HG03064 (cell line): ENCODE measurements around the gene PWWP2A.
"Not testable (repeated sequence)": the region's sequence is repeated elsewhere in the genome, so short reads cannot be mapped to it uniquely, and the experiment has no call there.

Experiments used
- ATAC-seq: cut with Tn5 transposase; IDR thresholded peaks from one replicate; pipeline ENCODE4 v1.9.1; 2021; ENCODE audit warnings: low read depth; ENCODE audit not compliant: unreplicated experiment

Gene PWWP2A, protein sequence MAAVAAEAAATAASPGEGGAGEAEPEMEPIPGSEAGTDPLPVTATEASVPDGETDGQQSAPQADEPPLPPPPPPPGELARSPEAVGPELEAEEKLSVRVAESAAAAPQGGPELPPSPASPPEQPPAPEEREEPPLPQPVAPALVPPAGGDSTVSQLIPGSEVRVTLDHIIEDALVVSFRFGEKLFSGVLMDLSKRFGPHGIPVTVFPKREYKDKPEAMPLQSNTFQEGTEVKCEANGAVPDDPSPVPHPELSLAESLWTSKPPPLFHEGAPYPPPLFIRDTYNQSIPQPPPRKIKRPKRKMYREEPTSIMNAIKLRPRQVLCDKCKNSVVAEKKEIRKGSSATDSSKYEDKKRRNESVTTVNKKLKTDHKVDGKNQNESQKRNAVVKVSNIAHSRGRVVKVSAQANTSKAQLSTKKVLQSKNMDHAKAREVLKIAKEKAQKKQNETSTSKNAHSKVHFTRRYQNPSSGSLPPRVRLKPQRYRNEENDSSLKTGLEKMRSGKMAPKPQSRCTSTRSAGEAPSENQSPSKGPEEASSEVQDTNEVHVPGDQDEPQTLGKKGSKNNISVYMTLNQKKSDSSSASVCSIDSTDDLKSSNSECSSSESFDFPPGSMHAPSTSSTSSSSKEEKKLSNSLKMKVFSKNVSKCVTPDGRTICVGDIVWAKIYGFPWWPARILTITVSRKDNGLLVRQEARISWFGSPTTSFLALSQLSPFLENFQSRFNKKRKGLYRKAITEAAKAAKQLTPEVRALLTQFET

DNA sequence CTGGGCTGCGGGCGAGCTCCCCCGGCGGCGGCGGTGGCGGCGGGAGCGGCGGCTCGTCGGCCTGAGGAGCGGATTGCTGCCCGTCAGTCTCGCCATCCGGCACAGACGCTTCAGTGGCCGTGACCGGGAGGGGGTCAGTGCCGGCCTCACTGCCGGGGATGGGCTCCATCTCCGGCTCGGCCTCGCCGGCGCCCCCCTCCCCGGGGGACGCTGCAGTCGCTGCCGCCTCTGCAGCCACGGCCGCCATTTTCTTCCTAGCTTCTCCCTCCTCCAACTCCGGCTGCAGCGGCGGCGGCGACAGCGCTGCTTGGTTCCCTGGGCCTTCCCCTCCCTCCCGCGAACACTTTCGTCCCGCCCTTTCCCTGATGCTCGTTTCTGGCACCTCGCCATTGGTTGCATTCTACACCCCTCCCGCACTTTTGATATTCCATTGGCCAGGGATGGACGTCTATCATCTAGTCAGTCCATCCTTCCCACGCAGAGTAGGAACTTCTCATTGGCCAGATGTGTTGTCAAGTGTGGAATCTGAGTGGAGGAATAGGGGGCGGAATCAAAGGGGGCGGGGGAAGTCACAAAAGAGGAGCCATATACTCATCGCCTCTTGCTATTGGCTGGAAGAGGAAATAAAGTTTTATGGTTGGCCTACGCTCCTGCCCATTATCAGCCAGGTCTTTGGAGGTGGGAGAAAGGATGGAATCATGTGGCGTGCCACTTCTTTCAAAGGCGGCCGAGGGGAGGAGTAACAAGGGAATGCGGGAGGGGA is at the start of gene PWWP2A:
Gene PWWP2A (minus strand): TSS at position 309 of the 763 bp plus-strand sequence. CDS start 62 bp downstream, at position 247.
- ATAC-seq = peak; percentile 93

- no peak for ATAC-seq
These were observed 48.4 kb upstream of the PWWP2A start for GRCh38 chr5:160167624-160168165.

DNA sequence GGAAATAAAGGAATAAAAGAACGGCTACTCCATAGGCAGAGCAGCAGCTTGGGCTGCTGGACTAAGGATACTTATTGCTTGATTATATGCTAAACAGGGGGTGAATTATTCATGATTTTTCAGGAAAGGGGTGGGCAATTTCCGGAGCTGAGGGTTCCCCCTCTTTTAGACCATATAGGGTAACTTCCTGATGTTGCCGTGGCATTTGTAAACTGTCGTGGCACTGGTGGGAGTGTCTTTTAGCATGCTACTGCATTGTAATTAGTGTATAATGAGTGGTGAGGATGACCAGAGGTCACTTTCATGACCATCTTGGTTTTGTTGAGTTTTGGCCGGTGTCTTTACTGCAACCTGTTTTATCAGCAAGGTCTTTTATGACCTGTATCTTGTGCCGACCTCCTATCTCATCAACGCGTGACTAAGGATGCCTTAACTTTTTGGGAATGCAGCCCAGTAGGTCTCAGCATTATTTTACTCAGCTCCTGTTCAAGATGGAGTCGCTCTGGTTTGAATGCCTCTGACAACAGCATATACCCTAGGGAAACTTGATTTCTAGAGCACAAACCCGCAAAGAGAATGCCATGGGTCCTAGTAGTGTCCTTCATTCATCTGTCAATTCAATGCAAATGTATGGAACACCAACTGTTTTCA is 47.8 kb upstream of the PWWP2A start:
- ATAC-seq = no peak

DNA sequence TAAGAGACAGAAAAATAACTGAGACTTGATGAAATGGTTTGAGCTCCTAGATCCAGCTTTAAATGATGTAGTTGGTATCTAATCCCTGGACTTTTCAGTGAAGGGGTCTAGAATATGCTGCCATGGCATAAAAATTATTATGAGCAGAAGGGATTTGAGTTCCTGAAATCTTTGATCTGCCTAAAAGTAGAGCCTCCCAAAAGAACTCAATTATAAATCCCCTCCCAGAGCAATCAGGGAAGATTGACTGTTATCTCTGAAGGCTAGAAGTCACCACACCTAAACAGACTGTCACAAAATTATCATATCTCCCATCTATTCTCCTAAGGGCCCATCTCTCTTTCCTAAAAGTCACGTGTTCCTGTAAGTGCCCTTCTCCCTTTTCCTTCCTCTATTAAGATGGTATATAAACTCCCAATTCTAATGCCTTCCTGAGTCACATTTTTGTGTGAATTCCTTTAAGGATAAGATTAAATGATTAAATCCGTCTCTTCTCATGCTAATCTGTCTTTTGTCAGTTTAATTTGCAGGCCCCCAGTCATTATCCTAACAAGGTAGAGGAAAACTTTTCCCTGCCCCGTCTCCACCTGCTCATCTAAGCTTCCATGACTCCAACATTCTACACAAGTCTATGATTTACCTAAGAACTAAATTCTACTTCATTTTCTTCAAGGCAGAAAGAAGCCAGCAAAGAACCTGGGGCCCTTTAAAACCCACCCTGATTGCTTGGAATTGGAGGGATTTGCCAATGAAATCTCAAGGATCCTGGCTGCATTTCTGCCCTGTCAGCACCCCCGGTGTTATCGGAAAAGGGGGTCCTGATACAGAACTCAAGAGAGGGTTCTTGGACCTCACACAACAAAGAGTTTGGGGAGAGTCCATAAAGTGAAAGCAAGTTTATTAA is 47.1 kb upstream of the PWWP2A start:
- no peak for ATAC-seq

GRCh38 chr5:160165137-160166068 is 46.2 kb upstream of the PWWP2A start:
- ATAC-seq = no peak

DNA sequence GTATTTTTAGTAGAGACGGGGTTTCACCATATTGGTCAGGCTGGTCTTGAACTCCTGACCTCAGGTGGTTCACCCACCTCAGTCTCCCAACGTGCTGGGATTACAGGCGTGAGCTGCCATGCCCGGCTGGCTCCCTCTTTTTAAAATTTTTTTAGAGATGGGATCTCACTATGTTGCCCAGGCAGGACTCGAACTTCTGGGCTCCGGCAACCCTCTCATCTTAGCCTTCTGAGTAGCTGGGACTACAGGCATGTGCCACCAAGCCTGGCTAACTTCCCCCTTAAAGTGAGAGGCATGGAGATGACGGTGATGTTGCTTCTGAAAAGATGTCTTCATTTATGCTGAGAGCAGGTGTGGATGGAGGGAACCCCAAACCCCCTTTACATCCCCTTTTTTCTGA is 43.7 kb upstream of the PWWP2A start:
- ATAC-seq = no peak

- ATAC-seq = no peak
These were observed 42.4 kb upstream of the PWWP2A start for GRCh38 chr5:160161626-160162025.

DNA sequence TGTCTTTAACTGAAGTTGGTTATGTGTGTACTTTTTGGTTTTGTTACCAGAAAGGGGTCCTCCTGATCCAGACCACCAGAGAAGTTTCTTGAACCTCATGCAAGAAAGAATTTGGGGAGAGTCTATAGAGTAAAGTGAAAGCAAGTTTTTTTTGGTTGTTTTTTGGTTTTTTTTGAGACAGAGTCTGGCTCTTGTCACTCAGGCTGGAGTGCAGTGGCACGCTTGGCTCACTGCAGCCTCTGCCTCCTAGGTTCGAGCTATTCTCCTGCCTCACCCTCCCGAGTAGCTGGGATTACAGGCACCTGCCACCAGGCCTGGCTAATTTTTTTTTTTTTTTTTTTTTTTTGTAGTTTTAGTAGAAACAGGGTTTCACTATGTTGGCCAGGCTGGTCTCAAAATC is 41.6 kb upstream of the PWWP2A start:
- not testable (repeated sequence) for ATAC-seq

DNA sequence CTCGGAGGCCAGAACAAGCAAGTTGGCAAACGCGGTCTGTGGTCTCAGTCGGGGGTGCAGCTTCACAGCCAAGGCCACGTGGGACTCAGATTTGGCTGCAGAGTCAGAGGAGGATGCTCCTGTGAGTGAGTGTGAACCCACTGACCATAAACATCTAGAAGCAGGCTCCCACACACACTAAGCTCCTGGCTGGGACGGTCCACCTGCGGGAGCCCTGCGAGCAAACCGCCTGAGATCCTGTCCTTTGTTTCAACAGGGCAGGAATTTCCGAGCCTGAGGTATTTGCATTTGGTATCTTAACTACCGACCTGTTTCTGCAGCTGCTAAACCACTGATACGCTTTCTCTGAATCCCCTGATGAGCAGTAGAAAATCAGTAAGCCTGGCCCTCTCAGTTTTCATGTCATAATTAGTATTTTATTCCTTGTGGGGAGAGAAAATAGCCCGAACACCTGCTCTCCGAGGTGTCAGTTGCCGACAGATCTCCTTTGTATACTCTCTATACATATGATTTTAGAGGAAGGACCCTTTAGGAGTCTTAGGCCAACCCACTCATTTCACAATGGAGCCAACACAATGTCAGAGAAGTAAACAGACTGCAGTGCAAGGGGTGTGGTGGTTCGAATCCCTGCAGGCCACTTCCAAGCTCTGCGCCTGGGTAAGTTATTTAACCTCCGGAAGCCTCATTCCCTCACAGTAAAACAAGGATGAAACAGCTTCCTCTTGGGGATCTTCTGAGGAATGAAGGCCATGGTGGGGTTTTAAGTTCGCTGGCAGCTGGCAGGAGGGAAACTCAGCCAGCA is 40.9 kb upstream of the PWWP2A start:
- ATAC-seq = no peak

- no peak for ATAC-seq
These were observed 38.8 kb upstream of the PWWP2A start for GRCh38 chr5:160158087-160158486.

GRCh38 chr5:160155017-160155750 is 35.9 kb upstream of the PWWP2A start:
- no peak for ATAC-seq

- ATAC-seq = no peak
These were observed 33.7 kb upstream of the PWWP2A start for GRCh38 chr5:160152901-160153300.

- ATAC-seq = peak; percentile 78
These were observed 33.0 kb upstream of the PWWP2A start for GRCh38 chr5:160152287-160152686.

GRCh38 chr5:160151017-160151416 is 31.8 kb upstream of the PWWP2A start:
- ATAC-seq = no peak

DNA sequence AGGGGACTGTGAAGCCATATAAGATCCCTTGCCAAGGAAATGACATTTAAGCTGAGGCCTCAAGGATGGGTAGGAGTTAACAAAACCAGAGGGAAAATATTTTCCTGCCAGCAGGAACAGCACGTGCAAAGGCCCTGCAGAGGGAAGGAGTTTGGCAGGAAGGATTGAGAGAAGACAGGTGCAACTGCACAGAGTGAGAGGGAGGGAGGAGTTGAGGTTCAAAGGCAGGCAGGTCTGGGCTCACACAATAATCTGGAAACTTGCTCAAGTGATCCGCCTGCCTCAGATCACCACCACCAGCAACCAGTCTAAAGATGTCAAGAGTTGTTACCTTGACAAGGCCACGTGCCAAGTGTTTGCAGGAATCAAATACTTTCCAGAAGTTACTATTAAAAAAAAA is 31.1 kb upstream of the PWWP2A start:
- no peak for ATAC-seq

DNA sequence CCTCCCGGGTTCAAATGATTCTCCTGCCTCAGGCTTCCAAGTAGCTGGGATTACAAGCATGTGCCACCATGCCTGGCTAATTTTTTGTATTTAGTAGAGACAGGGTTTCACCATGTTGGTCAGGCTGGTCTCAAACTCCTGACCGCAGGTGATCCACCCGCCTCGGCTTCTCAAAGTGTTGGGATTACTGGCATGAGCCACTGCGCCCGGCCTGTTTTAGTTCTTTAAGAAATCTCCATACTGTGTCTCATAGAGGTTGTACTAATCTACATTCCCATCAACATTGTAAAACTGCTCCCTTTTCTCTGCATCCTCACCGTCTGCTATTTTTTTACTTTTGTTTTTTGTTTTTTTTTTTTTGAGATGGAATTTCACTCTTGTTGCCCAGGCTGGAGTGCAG is 25.2 kb upstream of the PWWP2A start:
- not testable (repeated sequence) for ATAC-seq

DNA sequence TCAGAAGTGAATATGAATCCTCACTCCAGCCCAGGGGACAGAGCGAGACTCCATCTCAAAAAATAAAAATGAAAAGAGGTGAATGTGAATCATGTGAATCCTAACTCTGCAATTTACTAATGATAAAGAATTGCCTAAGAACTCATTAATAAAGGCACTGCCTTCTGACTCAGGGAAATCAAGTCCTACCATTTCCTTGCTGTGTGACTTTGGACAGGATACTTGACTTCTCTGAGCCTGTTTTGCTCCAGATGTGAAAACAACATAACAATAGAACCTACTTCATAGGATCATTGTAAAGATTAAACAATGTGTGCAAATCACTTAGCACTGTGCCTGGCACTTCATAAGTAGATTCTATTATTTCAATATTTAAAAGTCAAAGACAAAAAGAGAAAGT is 15.1 kb upstream of the PWWP2A start:
- no peak for ATAC-seq
